Measurements from ENCODE around the gene GALNT17. TPM values are rescaled to one million over a fixed set of nuclear protein-coding genes. Genes with fewer than 3 reads are reported as not detected.

Gene GALNT17
- 30.1 TPM for polyA plus RNA-seq (ENCODE audit: insufficient read length)

GRCh38 chr7:71132127-71132376 lies at the start of gene GALNT17:
TSS of gene GALNT17 (plus strand) at chr7:71132144.
- DNase-seq: no peak

- no peak for DNase-seq
These were observed 36.6 kb upstream of the GALNT17 start for GRCh38 chr7:71095266-71095860.

- no peak for DNase-seq
These were observed 35.6 kb upstream of the GALNT17 start for GRCh38 chr7:71096351-71096750.

GRCh38 chr7:71106226-71106625 lies 25.7 kb upstream of the GALNT17 start:
- no peak for DNase-seq

- no peak for DNase-seq
These were observed 19.5 kb upstream of the GALNT17 start for GRCh38 chr7:71112436-71112835.

GRCh38 chr7:71120096-71120495 lies 11.8 kb upstream of the GALNT17 start:
- DNase-seq: no peak

- DNase-seq: no peak
These were observed 2.8 kb upstream of the GALNT17 start for GRCh38 chr7:71129126-71129525.

GRCh38 chr7:71130031-71130679 lies 1.8 kb upstream of the GALNT17 start:
- no peak for DNase-seq

GRCh38 chr7:71131256-71132126 lies 453 bp upstream of the GALNT17 start:
- DNase-seq: peak; percentile 77

- peak; percentile 55 for DNase-seq
These were observed 660 bp downstream of the GALNT17 start for GRCh38 chr7:71132377-71133231.

GRCh38 chr7:71133232-71133622 lies 1.3 kb downstream of the GALNT17 start:
- no peak for DNase-seq

- no peak for DNase-seq
These were observed 1.9 kb downstream of the GALNT17 start for GRCh38 chr7:71133856-71134255.

- DNase-seq: no peak
These were observed 3.2 kb downstream of the GALNT17 start for GRCh38 chr7:71135116-71135515.

- DNase-seq: no peak
These were observed 3.7 kb downstream of the GALNT17 start for GRCh38 chr7:71135663-71136062.

- DNase-seq: no peak
These were observed 5.5 kb downstream of the GALNT17 start for GRCh38 chr7:71137479-71137878.

- DNase-seq: no peak
These were observed 8.3 kb downstream of the GALNT17 start for GRCh38 chr7:71140264-71140663.

GRCh38 chr7:71144963-71145362 lies 13.0 kb downstream of the GALNT17 start:
- DNase-seq: no peak

GRCh38 chr7:71145906-71146901 lies 14.3 kb downstream of the GALNT17 start:
- no peak for DNase-seq

- no peak for DNase-seq
These were observed 16.2 kb downstream of the GALNT17 start for GRCh38 chr7:71148098-71148497.

GRCh38 chr7:71155236-71155635 lies 23.3 kb downstream of the GALNT17 start:
- no peak for DNase-seq

GRCh38 chr7:71157757-71158156 lies 25.8 kb downstream of the GALNT17 start:
- DNase-seq: no peak

- no peak for DNase-seq
These were observed 33.8 kb downstream of the GALNT17 start for GRCh38 chr7:71165708-71166107.

All from hindlimb muscle (tissue), 1 donor.